Hepatocyte (in vitro differentiated cells): ENCODE measurements around the gene FECH.

Experiments used
- EZH2phosphoT487 ChIP-seq: fragments of 200-600 bp; sonication (generic); IDR thresholded peaks from one replicate; pipeline ENCODE4 v1.6.1; 2018; ENCODE audit warnings: antibody characterized with exemption, mild to moderate bottlenecking, low read depth, moderate library complexity; ENCODE audit not compliant: unreplicated experiment, severe bottlenecking
- TF ChIP-seq, protein P1 (sequence below): fragments of 200-600 bp; sonication (generic); IDR thresholded peaks from 2 replicates; pipeline ENCODE4 v1.5.1; 2016; ENCODE audit warnings: antibody characterized with exemption, mild to moderate bottlenecking; ENCODE audit not compliant: poor library complexity

DNA sequence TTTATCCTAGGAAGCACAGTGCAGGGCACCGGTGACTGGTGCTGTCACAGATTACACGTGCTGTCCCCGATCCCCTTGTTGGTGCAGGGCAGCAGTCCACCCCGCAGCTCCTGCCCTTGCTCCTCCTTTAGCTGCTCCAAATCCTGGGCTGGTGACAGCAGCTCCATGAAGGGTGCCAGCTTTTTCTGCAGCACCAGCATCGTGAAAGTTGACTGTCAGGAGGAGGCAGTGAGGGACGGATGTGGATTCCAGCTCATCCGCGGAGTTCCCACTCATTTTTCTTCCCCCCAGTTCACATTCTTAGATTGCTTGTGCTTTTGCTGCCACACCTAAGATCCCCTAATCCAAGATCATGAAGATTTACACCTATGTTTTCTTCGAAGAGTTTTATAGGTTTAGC, 83.9 kb downstream of the FECH start:
- TF ChIP-seq, protein P1, sequence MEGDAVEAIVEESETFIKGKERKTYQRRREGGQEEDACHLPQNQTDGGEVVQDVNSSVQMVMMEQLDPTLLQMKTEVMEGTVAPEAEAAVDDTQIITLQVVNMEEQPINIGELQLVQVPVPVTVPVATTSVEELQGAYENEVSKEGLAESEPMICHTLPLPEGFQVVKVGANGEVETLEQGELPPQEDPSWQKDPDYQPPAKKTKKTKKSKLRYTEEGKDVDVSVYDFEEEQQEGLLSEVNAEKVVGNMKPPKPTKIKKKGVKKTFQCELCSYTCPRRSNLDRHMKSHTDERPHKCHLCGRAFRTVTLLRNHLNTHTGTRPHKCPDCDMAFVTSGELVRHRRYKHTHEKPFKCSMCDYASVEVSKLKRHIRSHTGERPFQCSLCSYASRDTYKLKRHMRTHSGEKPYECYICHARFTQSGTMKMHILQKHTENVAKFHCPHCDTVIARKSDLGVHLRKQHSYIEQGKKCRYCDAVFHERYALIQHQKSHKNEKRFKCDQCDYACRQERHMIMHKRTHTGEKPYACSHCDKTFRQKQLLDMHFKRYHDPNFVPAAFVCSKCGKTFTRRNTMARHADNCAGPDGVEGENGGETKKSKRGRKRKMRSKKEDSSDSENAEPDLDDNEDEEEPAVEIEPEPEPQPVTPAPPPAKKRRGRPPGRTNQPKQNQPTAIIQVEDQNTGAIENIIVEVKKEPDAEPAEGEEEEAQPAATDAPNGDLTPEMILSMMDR, result no peak
- TF ChIP-seq EZH2phosphoT487, result no peak
